HepG2 (cell line): Measurements from ENCODE around the gene RPL23. TPM values are rescaled to one million over a fixed set of nuclear protein-coding genes. Genes with fewer than 3 reads are reported as not detected.
A peak's percentile ranks its signal among the peaks of the same experiment; 100 is the strongest.

Source experiments
- ARNT2 ChIP-seq: sonication (generic); formaldehyde crosslinking; IDR thresholded peaks from 2 replicates; pipeline ENCODE4 v1.8.0; 2022; ENCODE audit warnings: mild to moderate bottlenecking, low read depth, missing genetic modification reagents, moderate library complexity
- BCL6 ChIP-seq: IDR thresholded peaks from 2 replicates; pipeline ENCODE4 v1.6.1; 2016; ENCODE audit warnings: missing genetic modification reagents, missing compliant biosample characterization
- ELF1 ChIP-seq: sonication (generic); formaldehyde crosslinking; IDR thresholded peaks from 2 replicates; pipeline ENCODE4 v1.4.0; 2020; ENCODE audit warnings: missing genetic modification reagents
- EZH2 ChIP-seq: conservative IDR thresholded peaks from 2 replicates; pipeline ENCODE4 v1.6.1; 2012; ENCODE audit warnings: mild to moderate bottlenecking, low read depth, low read length, moderate library complexity
- GTF3A ChIP-seq: sonication (generic); formaldehyde crosslinking; conservative IDR thresholded peaks from 2 replicates; pipeline ENCODE4 v1.4.0; 2020; ENCODE audit warnings: mild to moderate bottlenecking, missing genetic modification reagents
- HMGA1 ChIP-seq: sonication (generic); formaldehyde crosslinking; conservative IDR thresholded peaks from 2 replicates; pipeline ENCODE4 v1.4.0; 2020; ENCODE audit warnings: missing genetic modification reagents
- IRF2 ChIP-seq: IDR thresholded peaks from 2 replicates; pipeline ENCODE4 v1.6.1; 2018; ENCODE audit warnings: missing genetic modification reagents, missing compliant biosample characterization
- KDM6A ChIP-seq: IDR thresholded peaks from 2 replicates; pipeline ENCODE4 v1.6.1; 2016; ENCODE audit warnings: low read depth
- NFE2L1 ChIP-seq: sonication (generic); formaldehyde crosslinking; IDR thresholded peaks from 2 replicates; pipeline ENCODE4 v1.4.0; 2020; ENCODE audit warnings: missing genetic modification reagents, mild to moderate bottlenecking, borderline replicate concordance
- PCBP1 ChIP-seq: fragments of 200-400 bp; formaldehyde crosslinking; IDR thresholded peaks from 2 replicates; pipeline ENCODE4 v1.6.1; 2017; ENCODE audit warnings: mild to moderate bottlenecking, low read depth, low read length, borderline replicate concordance
- PITX1 ChIP-seq: sonication (generic); formaldehyde crosslinking; IDR thresholded peaks from 2 replicates; pipeline ENCODE4 v1.5.1; 2020; ENCODE audit warnings: mild to moderate bottlenecking, missing genetic modification reagents
- SMARCC2 ChIP-seq: fragments of 450-650 bp; IDR thresholded peaks from 2 replicates; pipeline ENCODE4 v1.6.1; 2017; ENCODE audit warnings: antibody characterized with exemption, mild to moderate bottlenecking
- SMC3 ChIP-seq: IDR thresholded peaks from 2 replicates; pipeline ENCODE4 v1.6.1; 2011; ENCODE audit warnings: low read length, improper control_type of control experiment
- SNAI1 ChIP-seq: sonication (generic); formaldehyde crosslinking; IDR thresholded peaks from 2 replicates; pipeline ENCODE4 v1.5.0; 2020; ENCODE audit warnings: mild to moderate bottlenecking, missing genetic modification reagents, borderline replicate concordance
- ZMYM3 ChIP-seq: sonication (generic); formaldehyde crosslinking; IDR thresholded peaks from 2 replicates; pipeline ENCODE4 v1.5.1; 2020; ENCODE audit warnings: mild to moderate bottlenecking, missing genetic modification reagents
- ZNF124 ChIP-seq: sonication (generic); formaldehyde crosslinking; IDR thresholded peaks from 2 replicates; pipeline ENCODE4 v1.4.0; 2020; ENCODE audit warnings: missing genetic modification reagents
- ZNF138 ChIP-seq: sonication (generic); formaldehyde crosslinking; IDR thresholded peaks from 2 replicates; pipeline ENCODE4 v1.5.0; 2020; ENCODE audit warnings: mild to moderate bottlenecking, low read depth, missing genetic modification reagents
- ZNF530 ChIP-seq: sonication (generic); formaldehyde crosslinking; IDR thresholded peaks from 2 replicates; pipeline ENCODE4 v1.5.0; 2020; ENCODE audit warnings: low read depth, mild to moderate bottlenecking, missing genetic modification reagents
- ZNF614 ChIP-seq: IDR thresholded peaks from 2 replicates; pipeline ENCODE4 v1.6.1; 2018; ENCODE audit warnings: missing biosample characterization, missing genetic modification reagents, inconsistent platforms, borderline replicate concordance
- ZNF652 ChIP-seq: IDR thresholded peaks from 2 replicates; pipeline ENCODE4 v1.6.1; 2016; ENCODE audit warnings: low read depth, borderline replicate concordance
- ZZZ3 ChIP-seq: sonication (generic); formaldehyde crosslinking; IDR thresholded peaks from 2 replicates; pipeline ENCODE4 v1.4.0; 2020; ENCODE audit warnings: missing genetic modification reagents, mild to moderate bottlenecking, borderline replicate concordance
- polyA plus RNA-seq, 8 experiments: library from polyadenylated mRNA; depleted of rRNA in 3 of 8; stranded (reverse) in 7 of 8; unstranded in 1 of 8; fragments of >200 nt; fragmentation: Illumina TruSeq in 4 of 8; extraction: Trizol in 4 of 8; gene quantifications; 2 replicates each; pipeline versions ENCODE4 v1.2.1 to v1.2.3, GENCODE V29; 2011 to 2016; ENCODE audit warnings: low read depth in 4 of 8, missing spikeins in 1 of 8, mixed read lengths in 1 of 8; ENCODE audit not compliant: insufficient read depth in 1 of 8
- total RNA-seq, 5 experiments: library from RNA; depleted of rRNA; stranded (reverse); fragments of >200 nt; fragmentation: Illumina TruSeq; extraction: Trizol; gene quantifications; 2 replicates each; pipeline ENCODE4 v1.2.3, GENCODE V29; 2016; ENCODE audit warnings: low read depth in 1 of 5
- TF ChIP-seq, protein P1 (sequence below): sonication (generic); formaldehyde crosslinking; conservative IDR thresholded peaks from 2 replicates; pipeline ENCODE4 v1.8.0; 2022; ENCODE audit warnings: missing genetic modification reagents
- TF ChIP-seq, protein P2 (sequence below): IDR thresholded peaks from 2 replicates; pipeline ENCODE4 v1.6.1; 2016; ENCODE audit warnings: mild to moderate bottlenecking, missing biosample characterization, missing genetic modification reagents
- TF ChIP-seq, protein P3 (sequence below): IDR thresholded peaks from 2 replicates; pipeline ENCODE4 v1.6.1; 2016

RPL23 gene
- total and polyA plus RNA-seq, 2 of the 13 experiments (the other 11 are each of a cell fraction or from before 2014, with no cell fraction given), result 2,790 to 4,860 TPM

DNA sequence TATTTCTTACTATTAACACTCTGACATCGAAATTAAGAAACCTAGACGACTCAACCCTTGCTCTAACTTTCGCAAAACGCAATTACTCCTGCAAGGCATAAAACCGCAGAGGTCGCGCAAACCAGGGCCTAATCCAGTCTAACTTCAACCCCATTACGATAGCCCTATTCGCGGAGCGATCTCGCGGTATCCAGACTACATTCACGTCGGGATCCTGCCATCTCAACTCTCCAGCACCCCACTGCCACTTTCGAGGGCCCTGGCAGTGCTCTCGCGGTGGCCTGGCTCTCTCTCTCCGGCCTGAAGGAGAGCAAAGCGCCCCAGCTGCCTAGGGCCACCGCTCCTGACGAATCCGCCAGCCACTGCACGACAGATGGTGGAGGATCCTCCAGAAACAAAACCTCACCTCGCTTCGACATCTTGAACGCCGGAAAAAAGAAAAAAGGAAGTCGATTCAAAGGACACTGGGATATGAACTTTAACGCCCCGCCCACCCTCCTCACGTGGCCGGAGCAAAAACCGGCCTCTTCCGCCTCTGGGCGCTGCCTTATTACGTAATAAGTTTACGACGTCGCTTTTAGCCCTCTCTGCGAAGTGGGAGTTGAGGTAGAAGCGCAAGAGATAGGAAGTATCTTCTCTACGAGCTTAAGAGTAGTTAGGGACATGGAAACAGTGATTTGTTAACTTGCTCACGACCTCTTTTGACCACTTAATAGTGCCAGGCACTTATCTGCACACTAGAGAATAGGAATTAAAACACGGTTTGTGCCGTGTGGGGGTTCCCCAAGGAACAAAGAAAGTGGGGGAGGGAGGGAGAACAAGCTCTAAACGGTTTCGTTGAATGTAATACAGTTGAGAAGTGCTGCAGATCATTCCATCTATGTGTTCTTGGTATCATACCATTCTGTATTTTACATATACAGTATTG, at the start of gene RPL23 (continued):
- TF ChIP-seq PCBP1, result no peak
- TF ChIP-seq NFE2L1 (CRISPR knock-in tag), result peak; percentile 87; the same call in 1 of the 2 replicates
- 0 out of 2 replicates have a peak, but pooled peaks have one; percentile 58 for TF ChIP-seq PITX1 (CRISPR knock-in tag)
- TF ChIP-seq ZNF652 (CRISPR knock-in tag), result no peak; the same call in 1 of the 2 replicates
- no peak for TF ChIP-seq SNAI1 (CRISPR knock-in tag)
- peak; percentile 99 for TF ChIP-seq ELF1
- peak; percentile 97 for TF ChIP-seq GTF3A (CRISPR knock-in tag)
- TF ChIP-seq IRF2 (CRISPR knock-in tag), result peak; percentile 96
- TF ChIP-seq ZNF138 (CRISPR knock-in tag), result peak; percentile 80; the same call in 1 of the 2 replicates
- no peak for TF ChIP-seq ZNF530 (CRISPR knock-in tag)
- TF ChIP-seq, protein P1, sequence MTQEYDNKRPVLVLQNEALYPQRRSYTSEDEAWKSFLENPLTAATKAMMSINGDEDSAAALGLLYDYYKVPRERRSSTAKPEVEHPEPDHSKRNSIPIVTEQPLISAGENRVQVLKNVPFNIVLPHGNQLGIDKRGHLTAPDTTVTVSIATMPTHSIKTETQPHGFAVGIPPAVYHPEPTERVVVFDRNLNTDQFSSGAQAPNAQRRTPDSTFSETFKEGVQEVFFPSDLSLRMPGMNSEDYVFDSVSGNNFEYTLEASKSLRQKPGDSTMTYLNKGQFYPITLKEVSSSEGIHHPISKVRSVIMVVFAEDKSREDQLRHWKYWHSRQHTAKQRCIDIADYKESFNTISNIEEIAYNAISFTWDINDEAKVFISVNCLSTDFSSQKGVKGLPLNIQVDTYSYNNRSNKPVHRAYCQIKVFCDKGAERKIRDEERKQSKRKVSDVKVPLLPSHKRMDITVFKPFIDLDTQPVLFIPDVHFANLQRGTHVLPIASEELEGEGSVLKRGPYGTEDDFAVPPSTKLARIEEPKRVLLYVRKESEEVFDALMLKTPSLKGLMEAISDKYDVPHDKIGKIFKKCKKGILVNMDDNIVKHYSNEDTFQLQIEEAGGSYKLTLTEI (CRISPR knock-in tag), result no peak; the same call in 1 of the 2 replicates
- peak; percentile 64; the same call in 1 of the 2 replicates for TF ChIP-seq ZMYM3
- TF ChIP-seq SMARCC2, result no peak
- no peak; the same call in 1 of the 2 replicates for TF ChIP-seq SMC3
- TF ChIP-seq ZNF124, result peak; percentile 88
- TF ChIP-seq ZNF614 (CRISPR knock-in tag), result peak; percentile 96
- no peak for TF ChIP-seq EZH2
- TF ChIP-seq, protein P2, sequence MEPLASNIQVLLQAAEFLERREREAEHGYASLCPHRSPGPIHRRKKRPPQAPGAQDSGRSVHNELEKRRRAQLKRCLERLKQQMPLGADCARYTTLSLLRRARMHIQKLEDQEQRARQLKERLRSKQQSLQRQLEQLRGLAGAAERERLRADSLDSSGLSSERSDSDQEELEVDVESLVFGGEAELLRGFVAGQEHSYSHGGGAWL (CRISPR knock-in tag), result peak; percentile 97
- TF ChIP-seq ARNT2 (CRISPR knock-in tag), result peak; percentile 90
- TF ChIP-seq KDM6A (CRISPR knock-in tag), result no peak
- TF ChIP-seq BCL6 (CRISPR knock-in tag), result peak; percentile 55; the same call in 1 of the 2 replicates
- peak; percentile 100 for TF ChIP-seq ZZZ3 (CRISPR knock-in tag)
- TF ChIP-seq HMGA1 (CRISPR knock-in tag), result no peak
- TF ChIP-seq, protein P3, sequence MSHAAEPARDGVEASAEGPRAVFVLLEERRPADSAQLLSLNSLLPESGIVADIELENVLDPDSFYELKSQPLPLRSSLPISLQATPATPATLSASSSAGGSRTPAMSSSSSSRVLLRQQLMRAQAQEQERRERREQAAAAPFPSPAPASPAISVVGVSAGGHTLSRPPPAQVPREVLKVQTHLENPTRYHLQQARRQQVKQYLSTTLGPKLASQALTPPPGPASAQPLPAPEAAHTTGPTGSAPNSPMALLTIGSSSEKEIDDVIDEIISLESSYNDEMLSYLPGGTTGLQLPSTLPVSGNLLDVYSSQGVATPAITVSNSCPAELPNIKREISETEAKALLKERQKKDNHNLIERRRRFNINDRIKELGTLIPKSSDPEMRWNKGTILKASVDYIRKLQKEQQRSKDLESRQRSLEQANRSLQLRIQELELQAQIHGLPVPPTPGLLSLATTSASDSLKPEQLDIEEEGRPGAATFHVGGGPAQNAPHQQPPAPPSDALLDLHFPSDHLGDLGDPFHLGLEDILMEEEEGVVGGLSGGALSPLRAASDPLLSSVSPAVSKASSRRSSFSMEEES (CRISPR knock-in tag), result peak; percentile 94
